IMR-90 (cell line): ENCODE measurements around the gene ENOX1. TPM values are rescaled to one million over a fixed set of nuclear protein-coding genes. Genes with fewer than 3 reads are reported as not detected.

Experiments
- ATAC-seq: fragments of 200-7000 bp; cut with Tn5 transposase; 2 replicates; pipeline ENCODE4 v1.9.1; 2020; ENCODE audit warnings: low read depth, mild to moderate bottlenecking, moderate library complexity
- BruUV-seq: library from RNA; stranded (reverse); fragments of 400-500 nt; replicated peaks from 2 replicates; lab custom pipeline; 2021; lab: Mats Ljungman, UMichigan
- CTCF ChIA-PET: fragments of 300-600 bp; formaldehyde crosslinking; extraction: SDS; loops from one replicate; lab custom pipeline; 2021; ENCODE audit warnings: antibody characterized with exemption; lab: Yijun Ruan, JAX
- POLR2A ChIA-PET: fragments of 300-600 bp; sonication (Branson Sonifier 250); formaldehyde crosslinking; loops from one replicate; lab custom pipeline; 2022; ENCODE audit warnings: antibody characterized with exemption; ENCODE audit not compliant: unreplicated experiment; lab: Charles Lee
- DNase-seq: peaks from one replicate; pipeline ENCODE4 v3.0.0; 2013
- H2AFZ ChIP-seq: replicated peaks from 2 replicates; pipeline ENCODE3; 2013; ENCODE audit warnings: low read length, mild to moderate bottlenecking; ENCODE audit not compliant: poor library complexity
- H2AK5ac ChIP-seq: 2 replicates; pipeline ENCODE4 v1.6.1; 2013; ENCODE audit warnings: low read depth, low read length, inconsistent platforms
- H2AK9ac ChIP-seq: replicated peaks from 2 replicates; pipeline ENCODE3; 2013; ENCODE audit warnings: mild to moderate bottlenecking, low read depth, low read length, moderate library complexity; ENCODE audit not compliant: poor library complexity
- H2BK120ac ChIP-seq: 2 replicates; pipeline ENCODE4 v1.6.1; 2013; ENCODE audit warnings: low read depth, low read length, inconsistent platforms
- H2BK15ac ChIP-seq: 3 replicates; pipeline ENCODE4 v1.6.1; 2013; ENCODE audit warnings: low read depth, low read length, inconsistent platforms
- H2BK20ac ChIP-seq: 2 replicates; pipeline ENCODE4 v1.6.1; 2013; ENCODE audit warnings: low read depth, mild to moderate bottlenecking, inconsistent platforms, low read length, moderate library complexity
- H2BK5ac ChIP-seq: 2 replicates; pipeline ENCODE4 v1.6.1; 2013; ENCODE audit warnings: mild to moderate bottlenecking, low read depth, low read length, inconsistent platforms; ENCODE audit not compliant: poor library complexity, severe bottlenecking
- H3K14ac ChIP-seq: replicated peaks from 2 replicates; pipeline ENCODE4 v1.6.1; 2013; ENCODE audit warnings: low read depth, low read length, inconsistent platforms
- H3K18ac ChIP-seq: 2 replicates; pipeline ENCODE4 v1.6.1; 2013; ENCODE audit warnings: low read depth, low read length, control low read depth
- H3K23ac ChIP-seq: 2 replicates; pipeline ENCODE4 v1.6.1; 2013; ENCODE audit warnings: low read depth, low read length, inconsistent platforms
- H3K27ac ChIP-seq: 2 replicates; pipeline ENCODE4 v1.5.1; 2013; ENCODE audit warnings: mild to moderate bottlenecking, control low read depth, low read length; ENCODE audit not compliant: insufficient read depth
- H3K27me3 ChIP-seq: 2 replicates; pipeline ENCODE4 v1.6.1; 2013; ENCODE audit warnings: low read length; ENCODE audit not compliant: control insufficient read depth, insufficient read depth
- H3K36me3 ChIP-seq: 2 replicates; pipeline ENCODE4 v1.6.1; 2013; ENCODE audit warnings: low read length, mixed read lengths; ENCODE audit not compliant: control insufficient read depth, insufficient read depth
- H3K4ac ChIP-seq: 2 replicates; pipeline ENCODE4 v1.6.1; 2013; ENCODE audit warnings: low read depth, low read length, inconsistent platforms
- H3K4me1 ChIP-seq: 2 replicates; pipeline ENCODE4 v1.6.1; 2013; ENCODE audit warnings: low read length, mixed read lengths; ENCODE audit not compliant: control insufficient read depth, insufficient read depth
- H3K4me2 ChIP-seq: 2 replicates; pipeline ENCODE4 v1.6.1; 2013; ENCODE audit warnings: low read depth, mild to moderate bottlenecking, control low read depth, low read length, moderate library complexity
- H3K4me3 ChIP-seq: 2 replicates; pipeline ENCODE4 v1.5.1; 2013; ENCODE audit warnings: low read depth, mild to moderate bottlenecking, control low read depth, low read length, moderate library complexity; ENCODE audit not compliant: insufficient read depth
- H3K56ac ChIP-seq: 2 replicates; pipeline ENCODE4 v1.6.1; 2013; ENCODE audit warnings: low read length, inconsistent platforms; ENCODE audit not compliant: insufficient read depth; ENCODE audit errors: extremely low read depth
- H3K79me1 ChIP-seq, 2 experiments: 2 replicates each; pipeline ENCODE4 v1.6.1; 2013; ENCODE audit warnings: low read length in 2 of 2, inconsistent platforms in 1 of 2, low read depth in 1 of 2
- H3K9ac ChIP-seq: 2 replicates; pipeline ENCODE4 v1.6.1; 2013; ENCODE audit warnings: low read depth, low read length, control low read depth
- H3K9me1 ChIP-seq: 2 replicates; pipeline ENCODE4 v1.6.1; 2013; ENCODE audit warnings: low read length, inconsistent platforms; ENCODE audit not compliant: insufficient read depth
- H3K9me3 ChIP-seq: 2 replicates; pipeline ENCODE4 v1.6.1; 2013; ENCODE audit warnings: low read length; ENCODE audit not compliant: control insufficient read depth, insufficient read depth
- H4K20me1 ChIP-seq: 2 replicates; pipeline ENCODE4 v1.6.1; 2013; ENCODE audit warnings: low read length, inconsistent platforms; ENCODE audit not compliant: insufficient read depth
- H4K5ac ChIP-seq: 2 replicates; pipeline ENCODE4 v1.6.1; 2013; ENCODE audit warnings: mild to moderate bottlenecking, low read depth, low read length, control low read depth
- H4K8ac ChIP-seq, 2 experiments: 2 replicates each; pipeline ENCODE4 v1.6.1; 2013; ENCODE audit warnings: low read depth in 2 of 2, low read length in 2 of 2, control low read depth in 1 of 2, inconsistent platforms in 1 of 2
- H4K91ac ChIP-seq: 2 replicates; pipeline ENCODE4 v1.6.1; 2013; ENCODE audit warnings: low read depth, low read length, inconsistent platforms; ENCODE audit not compliant: insufficient read depth
- CHD1 ChIP-seq: IDR thresholded peaks from 2 replicates; pipeline ENCODE4 v1.6.1; 2012; ENCODE audit warnings: low read depth, low read length, improper control_type of control experiment
- ELK1 ChIP-seq: fragments of 150-350 bp; IDR thresholded peaks from 2 replicates; pipeline ENCODE4 v1.6.1; 2016; ENCODE audit warnings: low read depth, mild to moderate bottlenecking, low read length, moderate library complexity, borderline replicate concordance
- FOS ChIP-seq: fragments of 150-350 bp; IDR thresholded peaks from 2 replicates; pipeline ENCODE4 v1.6.1; 2016; ENCODE audit warnings: low read depth, low read length
- MAFK ChIP-seq: IDR thresholded peaks from 2 replicates; pipeline ENCODE4 v1.6.1; 2012; ENCODE audit warnings: low read depth, low read length, improper control_type of control experiment
- MAZ ChIP-seq: IDR thresholded peaks from 2 replicates; pipeline ENCODE4 v1.6.1; 2012; ENCODE audit warnings: low read depth, mild to moderate bottlenecking, low read length, improper control_type of control experiment, moderate library complexity, borderline replicate concordance
- NFE2L2 ChIP-seq: fragments of 150-350 bp; IDR thresholded peaks from 2 replicates; pipeline ENCODE4 v1.6.1; 2016; ENCODE audit warnings: low read depth, mild to moderate bottlenecking, low read length
- POLR2A ChIP-seq: IDR thresholded peaks from 2 replicates; pipeline ENCODE4 v1.6.1; 2012; ENCODE audit warnings: mild to moderate bottlenecking, low read depth, low read length
- RAD21 ChIP-seq: IDR thresholded peaks from 2 replicates; pipeline ENCODE4 v1.6.1; 2012; ENCODE audit warnings: low read length, improper control_type of control experiment
- RCOR1 ChIP-seq: IDR thresholded peaks from 2 replicates; pipeline ENCODE4 v1.6.1; 2012; ENCODE audit warnings: mild to moderate bottlenecking, low read length, improper control_type of control experiment; ENCODE audit not compliant: insufficient replicate concordance
- WGBS, 2 experiments: methylation state at CpG; one replicate each; pipeline versions ENCODE4 v1.1.5 to v1.1.7; 2013; ENCODE audit warnings: missing lambda C conversion rate in 2 of 2; ENCODE audit not compliant: insufficient read length in 1 of 2; ENCODE audit errors: extremely low coverage in 2 of 2; 5-methylcytosine and 5-hydroxymethylcytosine counted together
- dilution Hi-C: fragments of 300-500 bp; cut with HindIII; formaldehyde crosslinking; loops from one replicate; pipeline ENCODE4 v1.14.3; 2018; ENCODE audit warnings: low sequenced_read_pairs; ENCODE audit not compliant: unreplicated experiment
- in situ Hi-C: fragments of 300-500 bp; cut with MboI; formaldehyde crosslinking; loops from 3 replicates; pipeline ENCODE4 v1.14.3; 2019; ENCODE audit warnings: low sequenced_read_pairs, inconsistent platforms, mixed read lengths
- intact Hi-C: fragments of 100-400 bp; cut with micrococcal nuclease; formaldehyde crosslinking; loops from 2 replicates; pipeline ENCODE4 v1.10.0; 2022
- polyA plus RNA-seq, 3 experiments: library from polyadenylated mRNA; depleted of rRNA; stranded (reverse); fragments of >200 nt; gene quantifications; 2 replicates each; pipeline ENCODE4 v1.2.3, GENCODE V29; 2012; ENCODE audit warnings: low replicate concordance in 1 of 3
- total RNA-seq: library from RNA; depleted of rRNA; stranded (reverse); fragments of >200 nt; gene quantifications from 2 replicates; pipeline ENCODE4 v1.2.3, GENCODE V29; 2012

Gene ENOX1
- total and polyA plus RNA-seq, 2 of the 4 experiments (the other 2 are of a cell fraction), result 0.99 to 1.3 TPM

- Histone ChIP-seq H2AFZ (peak overlapping the region; percentile 60), H4K91ac (no peak overlapping the region), H3K23ac (no peak overlapping the region), H3K27ac (no peak overlapping the region), H2AK9ac (no peak overlapping the region), H2BK120ac (0 out of 2 replicates have a peak overlapping the region, but pooled peaks have one; percentile 9), H4K8ac (peak overlapping the region in 1 of 2 experiments; percentile 16; a peak in 1 of 4 replicates), H3K36me3 (no peaks in the 10 kb centered on the region), H2BK5ac (no peak overlapping the region), H2BK15ac (no peak overlapping the region), H3K9me1 (peaks cover 3% of the 10 kb centered on the region; the same call in 1 of the 2 replicates), H3K4ac (peak overlapping the region; percentile 34; the same call in 1 of the 2 replicates), H3K18ac (no peak overlapping the region; the same call in 1 of the 2 replicates), H2BK20ac (no peak overlapping the region), H3K9me3 (no peaks in the 10 kb centered on the region), H3K4me2 (no peak overlapping the region), H4K5ac (no peak overlapping the region; the same call in 1 of the 2 replicates), H3K14ac (peak overlapping the region; percentile 47; the same call in 1 of the 2 replicates), H3K4me1 (peaks cover 9% of the 10 kb centered on the region), H3K4me3 (no peak overlapping the region), H3K27me3 (peaks cover 2% of the 10 kb centered on the region; the same call in 1 of the 2 replicates), H3K79me1 (no peaks in the 10 kb centered on the region), H3K9ac (no peak overlapping the region), H3K56ac (no peak overlapping the region), H2AK5ac (0 out of 2 replicates have a peak overlapping the region, but pooled peaks have one; percentile 27), H4K20me1 (no peaks in the 10 kb centered on the region)
- no peak for ATAC-seq
- dilution Hi-C loops, result no loop called here
- DNase-seq, result no peak
- no CpG with 5 or more reads among the region's 6 CpGs for WGBS, 2 experiments
- CTCF ChIA-PET, result no interaction called here
- intact Hi-C loops, result loop anchor here (1.0 to 10.0 kb wide), 2 partner anchors 479 to 713 kb away; partner anchors contain the start of gene ENOX1
- POLR2A ChIA-PET, result interaction anchor here (0.6 kb wide), 1 partner anchor 572 kb away, joined by 4 read pairs; the partner anchor contains the start of genes CCDC122 and LACC1
- no TSS peak for BruUV-seq
- in situ Hi-C loops, result loop anchor here (10.0 kb wide), 1 partner anchor 487 kb away; no protein-coding TSS in a partner anchor
- no peak for TF ChIP-seq RAD21
- no peak for TF ChIP-seq RCOR1
- TF ChIP-seq MAZ, result no peak
- TF ChIP-seq NFE2L2, result no peak
- no peak for TF ChIP-seq POLR2A
- TF ChIP-seq MAFK, result no peak
- no peak for TF ChIP-seq CHD1
- TF ChIP-seq ELK1, result no peak
- TF ChIP-seq FOS, result no peak
Measured at GRCh38 chr13:43307221-43307920, 479.4 kb downstream of the ENOX1 start.
